Activated CD4-positive, alpha-beta T cell treated with anti-CD3 and anti-CD28 coated beads, Interleukin-2, Interleukin-4, amounts not matched to agents 100 ng/mL and 50 ng/mL, durations not matched to agents 16 hours and 8 hours (primary cell): ENCODE data around the gene HECTD4.

Source experiments
- DNase-seq: peaks from one replicate; pipeline ENCODE4 v3.0.0-alpha.2; 2020; ENCODE audit warnings: low spot score

Gene HECTD4

GRCh38 chr12:112321245-112321644 is 61.0 kb downstream of the HECTD4 start:
- DNase-seq = no peak

GRCh38 chr12:112319395-112319794 is 62.8 kb downstream of the HECTD4 start:
- DNase-seq = no peak

DNA sequence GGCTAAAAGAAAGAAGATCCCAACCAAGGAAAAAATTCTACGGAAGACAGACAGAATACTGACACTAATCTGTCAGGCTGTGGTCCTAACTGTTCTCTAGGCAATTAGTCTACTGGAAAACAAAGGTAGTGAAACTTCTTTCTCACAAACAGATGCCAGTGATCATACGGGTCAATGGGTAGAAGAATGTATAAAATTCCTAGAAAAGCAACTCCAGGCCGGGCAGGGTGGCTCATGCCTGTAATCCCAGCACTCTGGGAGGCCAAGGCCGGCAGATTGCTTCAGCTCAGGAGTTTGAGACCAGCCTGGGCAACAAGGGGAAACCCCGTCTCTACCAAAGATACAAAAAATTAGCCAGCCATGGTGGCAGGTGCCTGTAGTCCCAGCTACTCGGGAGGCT is 64.8 kb downstream of the HECTD4 start:
- DNase-seq = no peak

DNA sequence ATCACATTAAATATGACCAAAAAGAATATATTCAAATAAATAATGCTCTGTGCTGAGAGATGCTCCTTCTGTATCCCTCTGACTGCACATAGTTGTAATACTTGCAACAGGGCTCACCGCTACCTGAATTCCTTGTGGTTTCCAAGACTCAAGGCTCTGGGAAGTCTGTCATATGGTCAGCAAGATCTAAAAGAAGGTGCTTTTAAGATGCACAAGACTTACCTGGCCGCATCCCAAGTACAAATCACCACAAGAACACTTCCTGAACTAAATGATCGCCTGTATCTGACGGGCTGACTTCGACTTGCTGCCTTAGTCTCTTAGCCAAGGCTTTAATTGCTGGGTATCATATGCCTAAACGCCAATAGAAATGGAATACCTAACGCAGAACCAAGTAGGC is 67.2 kb downstream of the HECTD4 start:
- DNase-seq = no peak

- peak; percentile 41 for DNase-seq
Observed at GRCh38 chr12:112309797-112310196, 72.4 kb downstream of the HECTD4 start.

DNA sequence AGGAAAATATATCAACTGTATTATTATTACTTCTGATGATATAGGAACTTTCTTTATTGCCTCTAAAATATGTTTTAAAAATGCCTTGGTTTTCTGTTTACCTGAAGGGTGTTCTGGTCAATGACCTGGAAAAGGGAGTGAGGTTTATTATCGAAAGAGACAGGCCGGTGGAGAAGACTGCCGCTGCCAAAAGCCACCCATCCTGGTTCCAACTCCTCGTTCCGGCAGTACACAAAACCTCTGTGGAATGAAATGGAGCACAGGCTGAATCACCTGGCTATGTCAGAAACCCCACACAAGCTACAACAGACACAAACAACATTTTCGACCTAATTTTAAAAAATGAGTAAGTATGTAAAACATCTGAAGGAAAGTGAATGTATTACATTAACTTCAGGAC is 73.6 kb downstream of the HECTD4 start:
- DNase-seq = no peak

GRCh38 chr12:112308161-112308560 is 74.1 kb downstream of the HECTD4 start:
- no peak for DNase-seq

- DNase-seq = no peak
Observed at GRCh38 chr12:112307317-112308011, 74.8 kb downstream of the HECTD4 start.

DNA sequence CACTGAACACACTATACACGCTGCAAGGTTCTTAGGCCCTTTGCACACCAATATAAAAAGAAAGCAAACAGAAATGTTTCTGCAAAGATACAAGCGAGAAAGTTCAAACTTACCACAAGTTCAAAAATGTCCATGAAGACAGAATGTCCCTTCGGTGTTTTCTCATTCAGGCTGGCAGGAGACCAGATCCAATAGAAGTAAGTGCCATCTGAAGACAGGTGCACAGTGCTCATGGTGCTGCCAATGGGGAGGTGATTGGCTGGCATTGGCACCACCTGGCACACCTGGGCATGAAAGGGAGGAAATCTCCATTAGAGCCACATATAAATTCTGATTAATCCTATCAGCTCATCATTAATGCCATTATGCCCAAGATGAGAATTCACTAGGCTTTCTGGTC is 76.3 kb downstream of the HECTD4 start:
- DNase-seq = no peak

- no peak for DNase-seq
Observed at GRCh38 chr12:112304436-112304835, 77.8 kb downstream of the HECTD4 start.

DNA sequence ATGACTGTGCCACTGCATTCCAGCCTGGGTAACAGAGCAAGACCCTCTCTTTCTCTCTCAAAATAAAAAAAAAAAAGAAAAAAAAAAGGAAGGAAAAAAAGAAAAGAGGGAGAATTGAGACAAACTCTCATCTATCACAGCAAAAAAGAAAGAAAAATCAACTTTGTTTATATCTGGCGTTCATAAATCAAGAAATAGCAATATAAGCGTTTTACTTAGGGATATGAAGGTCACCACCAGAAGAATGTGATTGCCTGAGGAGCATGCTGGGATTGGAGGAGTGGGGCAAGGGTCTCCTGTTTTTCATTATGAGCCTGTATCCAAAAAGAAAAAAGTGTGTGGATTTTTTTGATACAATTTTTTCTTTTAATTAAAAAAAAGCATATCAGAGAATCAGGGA is 78.4 kb downstream of the HECTD4 start:
- DNase-seq = no peak

DNA sequence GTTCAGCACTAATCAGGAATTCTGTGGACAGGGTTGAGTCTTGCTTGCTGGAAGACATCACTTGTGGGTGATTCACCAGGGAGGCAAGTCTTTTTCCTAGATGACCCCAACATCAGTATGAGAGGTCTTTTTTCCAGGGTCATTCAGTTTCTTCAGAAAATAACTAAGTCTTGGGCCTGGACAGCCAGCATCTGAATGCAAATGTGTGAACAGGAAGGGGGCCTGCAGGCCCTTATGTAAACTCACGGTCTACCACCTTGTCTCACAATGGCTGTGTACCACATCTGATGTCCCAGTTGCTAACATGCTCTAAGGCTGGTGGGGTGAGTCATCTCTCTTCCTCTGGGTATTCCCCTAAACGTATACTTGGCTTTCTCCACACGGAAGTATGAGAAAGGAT is 79.2 kb downstream of the HECTD4 start:
- DNase-seq = peak; percentile 91

DNA sequence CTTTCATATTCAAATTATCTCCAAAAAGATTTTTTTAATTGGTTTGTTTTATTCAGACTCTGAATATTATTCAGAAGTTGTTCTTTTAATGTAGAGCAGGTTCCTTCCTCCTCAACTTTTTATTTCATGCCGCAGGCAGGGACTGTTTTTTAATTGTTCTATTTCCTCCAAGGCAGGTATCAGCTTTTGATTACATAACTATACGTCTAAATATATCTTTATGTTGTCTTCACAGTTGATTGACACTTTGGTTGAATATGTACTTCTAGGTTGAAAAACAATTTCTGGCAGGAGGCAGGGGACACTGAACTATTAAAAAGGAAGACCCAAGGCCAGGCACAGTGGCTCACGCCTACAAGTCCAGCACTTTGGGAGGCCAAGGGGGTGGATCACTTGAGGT is 82.5 kb downstream of the HECTD4 start:
- DNase-seq = no peak

- no peak for DNase-seq
Observed at GRCh38 chr12:112297188-112297587, 85.0 kb downstream of the HECTD4 start.

- no peak for DNase-seq
Observed at GRCh38 chr12:112296183-112296582, 86.0 kb downstream of the HECTD4 start.

DNA sequence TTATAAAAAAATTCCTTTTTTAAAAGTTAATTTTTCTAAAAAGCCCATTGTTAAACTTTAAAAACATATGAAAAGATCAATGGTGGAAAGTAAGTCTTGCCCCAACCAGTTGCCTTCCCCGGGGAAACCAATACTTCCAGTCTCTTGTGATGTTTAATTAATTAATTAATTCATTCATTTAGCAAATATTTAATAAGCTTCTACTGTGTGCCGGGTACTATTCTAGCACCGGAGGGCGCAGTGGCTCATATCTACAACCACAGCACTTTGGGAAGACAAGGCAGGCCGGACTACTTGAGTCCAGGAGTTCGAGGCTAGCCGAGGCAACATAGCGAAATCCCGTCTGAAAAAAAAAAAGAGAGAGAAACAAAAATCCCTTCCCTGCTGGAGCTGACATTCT is 87.4 kb downstream of the HECTD4 start:
- no peak for DNase-seq

DNA sequence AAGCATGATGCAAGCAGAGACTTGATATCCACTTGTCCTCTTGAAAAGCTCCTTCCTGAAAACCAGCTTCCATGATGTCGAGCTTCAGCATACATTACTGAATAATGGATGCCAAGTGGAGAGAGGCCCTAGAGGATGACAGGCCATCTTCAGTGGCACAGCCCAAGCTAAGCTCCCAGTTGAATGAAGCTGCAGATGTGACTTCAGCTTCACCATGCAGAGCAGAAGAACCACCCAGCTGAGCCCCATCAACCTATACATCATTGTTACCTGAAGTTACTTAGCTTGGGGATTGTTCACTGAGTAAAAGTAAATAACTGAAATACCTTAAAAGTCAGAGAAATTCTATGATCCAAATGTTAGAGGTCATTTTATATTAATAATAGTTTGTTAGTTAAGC is 93.6 kb downstream of the HECTD4 start:
- DNase-seq = no peak

- no peak for DNase-seq
Observed at GRCh38 chr12:112285600-112286401, 96.4 kb downstream of the HECTD4 start.

GRCh38 chr12:112283546-112283945 is 98.7 kb downstream of the HECTD4 start:
- no peak for DNase-seq

GRCh38 chr12:112282920-112283319 is 99.3 kb downstream of the HECTD4 start:
- no peak for DNase-seq

DNA sequence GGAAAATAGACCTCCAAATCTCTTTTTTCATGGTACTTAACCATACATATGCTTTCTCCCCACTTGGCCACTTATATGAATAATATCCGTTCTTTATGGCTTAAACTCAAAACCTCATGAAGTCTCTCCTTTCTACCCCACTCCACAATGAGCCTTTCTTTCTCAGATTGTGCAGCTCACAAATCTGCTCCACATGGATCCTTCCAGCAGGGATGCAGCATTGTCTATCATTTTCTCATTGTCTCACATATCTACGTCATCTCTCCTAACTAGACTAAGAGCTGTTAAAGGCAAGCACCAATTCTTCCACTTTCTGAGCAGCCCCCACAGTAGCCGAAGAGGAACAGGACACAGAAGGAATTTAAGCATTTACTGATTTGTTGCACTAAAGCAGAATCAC is 106.4 kb downstream of the HECTD4 start:
- DNase-seq = no peak

- no peak for DNase-seq
Observed at GRCh38 chr12:112275207-112275606, 107.0 kb downstream of the HECTD4 start.

DNA sequence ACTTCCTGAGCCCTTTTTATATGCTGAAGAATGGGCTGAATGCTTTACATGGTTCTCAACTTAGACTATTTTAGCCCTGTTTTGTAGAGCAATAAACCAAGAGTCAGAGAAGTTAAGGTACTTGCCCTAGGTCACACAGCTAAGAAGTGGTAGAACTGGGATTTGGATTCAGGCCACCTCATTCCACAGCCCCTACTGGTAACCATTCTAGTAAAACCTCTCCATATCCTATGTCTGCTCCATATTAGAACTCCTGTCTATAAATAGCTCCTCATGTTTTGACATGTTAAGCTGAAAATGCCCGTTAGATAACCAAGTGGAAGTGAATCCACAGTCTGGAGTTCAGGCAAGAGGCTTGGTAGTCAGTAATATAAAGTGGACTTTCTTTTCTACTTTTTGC is 111.6 kb downstream of the HECTD4 start:
- no peak for DNase-seq

DNA sequence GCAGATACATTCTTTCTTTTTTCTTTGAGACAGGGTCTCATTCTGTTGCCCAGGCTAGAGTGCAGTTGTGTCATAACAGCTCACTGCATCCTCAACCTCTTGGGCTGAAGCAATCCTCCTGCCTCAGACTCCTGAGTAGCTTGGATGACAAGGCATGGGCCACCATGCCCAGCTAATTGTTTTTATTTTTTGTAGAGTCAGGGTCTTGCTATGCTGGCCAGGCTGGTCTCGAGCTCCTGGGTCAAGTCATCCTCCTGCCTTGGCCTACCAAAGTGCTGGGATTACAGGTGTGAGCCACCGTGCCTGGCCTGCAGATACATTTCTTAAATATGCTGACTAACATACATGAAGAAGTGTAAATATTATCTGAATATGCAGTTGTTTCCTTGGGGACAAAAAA is 115.8 kb downstream of the HECTD4 start:
- no peak for DNase-seq
